ENCODE data around the gene VPS8.

- TF ChIP-seq, protein P1, sequence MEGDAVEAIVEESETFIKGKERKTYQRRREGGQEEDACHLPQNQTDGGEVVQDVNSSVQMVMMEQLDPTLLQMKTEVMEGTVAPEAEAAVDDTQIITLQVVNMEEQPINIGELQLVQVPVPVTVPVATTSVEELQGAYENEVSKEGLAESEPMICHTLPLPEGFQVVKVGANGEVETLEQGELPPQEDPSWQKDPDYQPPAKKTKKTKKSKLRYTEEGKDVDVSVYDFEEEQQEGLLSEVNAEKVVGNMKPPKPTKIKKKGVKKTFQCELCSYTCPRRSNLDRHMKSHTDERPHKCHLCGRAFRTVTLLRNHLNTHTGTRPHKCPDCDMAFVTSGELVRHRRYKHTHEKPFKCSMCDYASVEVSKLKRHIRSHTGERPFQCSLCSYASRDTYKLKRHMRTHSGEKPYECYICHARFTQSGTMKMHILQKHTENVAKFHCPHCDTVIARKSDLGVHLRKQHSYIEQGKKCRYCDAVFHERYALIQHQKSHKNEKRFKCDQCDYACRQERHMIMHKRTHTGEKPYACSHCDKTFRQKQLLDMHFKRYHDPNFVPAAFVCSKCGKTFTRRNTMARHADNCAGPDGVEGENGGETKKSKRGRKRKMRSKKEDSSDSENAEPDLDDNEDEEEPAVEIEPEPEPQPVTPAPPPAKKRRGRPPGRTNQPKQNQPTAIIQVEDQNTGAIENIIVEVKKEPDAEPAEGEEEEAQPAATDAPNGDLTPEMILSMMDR (IDR thresholded peaks at IDR 0.05) = no peak
- no peak for TF ChIP-seq POLR2A (IDR thresholded peaks at IDR 0.05)
Observed at GRCh38 chr3:184970186-184970585, 158.2 kb downstream of the VPS8 start.
